Fibroblast of mammary gland (primary cell): Measurements from ENCODE around the gene RHBG.

Experiments
- DNase-seq: peaks from one replicate; pipeline ENCODE4 v3.0.0-alpha.2; 2010; ENCODE audit warnings: low read depth
- H3K4me3 ChIP-seq: 2 replicates; pipeline ENCODE4 v1.5.1; 2011; ENCODE audit warnings: low read depth, mild to moderate bottlenecking, low read length, moderate library complexity; ENCODE audit not compliant: control insufficient read depth
- TF ChIP-seq, protein P1 (sequence below): conservative IDR thresholded peaks from 2 replicates; pipeline ENCODE4 v1.5.1; 2011; ENCODE audit warnings: low read depth, low read length, inconsistent platforms; ENCODE audit not compliant: control insufficient read depth, insufficient read depth

Gene RHBG

DNA sequence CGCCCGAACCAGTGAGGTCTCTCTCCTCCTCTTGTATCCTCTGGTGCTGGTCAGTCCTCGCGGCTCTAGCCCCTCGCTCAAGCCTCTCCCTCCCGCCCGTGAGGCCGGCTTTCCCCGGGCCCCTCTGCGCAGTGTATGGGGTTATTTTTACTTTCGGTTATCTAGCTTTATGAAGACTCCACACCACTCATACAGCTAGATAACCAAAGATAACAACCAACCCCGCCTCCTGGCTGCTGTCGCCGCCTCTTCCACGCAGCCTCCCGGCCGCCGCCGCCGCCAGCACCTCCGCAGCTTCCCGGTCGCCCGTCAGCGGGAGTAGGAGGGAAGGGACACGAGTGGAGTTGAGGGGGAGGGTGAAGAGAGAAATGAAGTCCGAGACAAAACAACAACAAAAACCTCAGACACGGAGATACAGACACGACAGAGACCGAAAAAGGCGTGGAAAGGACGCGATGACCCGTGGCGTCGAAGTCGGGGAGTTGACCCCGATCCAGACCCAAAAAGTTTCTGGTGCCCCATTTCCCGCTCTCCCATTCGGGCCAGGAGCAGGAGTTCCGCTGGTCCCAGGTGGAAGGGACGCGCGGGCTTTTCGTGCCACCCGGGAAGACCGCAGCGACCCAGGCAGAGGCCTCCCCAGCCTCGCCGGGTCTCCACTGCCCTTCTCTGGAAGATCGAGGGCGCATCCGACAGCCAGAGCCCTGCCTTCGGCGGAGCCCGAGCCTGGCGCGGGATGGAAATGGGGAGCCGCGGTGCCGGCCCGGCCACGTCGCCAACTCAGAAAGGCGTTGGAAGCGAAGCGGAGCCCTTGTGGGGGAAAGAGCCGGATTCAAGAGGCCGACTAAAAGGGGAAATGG, 51.4 kb downstream of the RHBG start:
- no peak for DNase-seq
- TF ChIP-seq, protein P1, sequence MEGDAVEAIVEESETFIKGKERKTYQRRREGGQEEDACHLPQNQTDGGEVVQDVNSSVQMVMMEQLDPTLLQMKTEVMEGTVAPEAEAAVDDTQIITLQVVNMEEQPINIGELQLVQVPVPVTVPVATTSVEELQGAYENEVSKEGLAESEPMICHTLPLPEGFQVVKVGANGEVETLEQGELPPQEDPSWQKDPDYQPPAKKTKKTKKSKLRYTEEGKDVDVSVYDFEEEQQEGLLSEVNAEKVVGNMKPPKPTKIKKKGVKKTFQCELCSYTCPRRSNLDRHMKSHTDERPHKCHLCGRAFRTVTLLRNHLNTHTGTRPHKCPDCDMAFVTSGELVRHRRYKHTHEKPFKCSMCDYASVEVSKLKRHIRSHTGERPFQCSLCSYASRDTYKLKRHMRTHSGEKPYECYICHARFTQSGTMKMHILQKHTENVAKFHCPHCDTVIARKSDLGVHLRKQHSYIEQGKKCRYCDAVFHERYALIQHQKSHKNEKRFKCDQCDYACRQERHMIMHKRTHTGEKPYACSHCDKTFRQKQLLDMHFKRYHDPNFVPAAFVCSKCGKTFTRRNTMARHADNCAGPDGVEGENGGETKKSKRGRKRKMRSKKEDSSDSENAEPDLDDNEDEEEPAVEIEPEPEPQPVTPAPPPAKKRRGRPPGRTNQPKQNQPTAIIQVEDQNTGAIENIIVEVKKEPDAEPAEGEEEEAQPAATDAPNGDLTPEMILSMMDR = no peak
- H3K4me3 ChIP-seq = no peak overlapping the region

DNA sequence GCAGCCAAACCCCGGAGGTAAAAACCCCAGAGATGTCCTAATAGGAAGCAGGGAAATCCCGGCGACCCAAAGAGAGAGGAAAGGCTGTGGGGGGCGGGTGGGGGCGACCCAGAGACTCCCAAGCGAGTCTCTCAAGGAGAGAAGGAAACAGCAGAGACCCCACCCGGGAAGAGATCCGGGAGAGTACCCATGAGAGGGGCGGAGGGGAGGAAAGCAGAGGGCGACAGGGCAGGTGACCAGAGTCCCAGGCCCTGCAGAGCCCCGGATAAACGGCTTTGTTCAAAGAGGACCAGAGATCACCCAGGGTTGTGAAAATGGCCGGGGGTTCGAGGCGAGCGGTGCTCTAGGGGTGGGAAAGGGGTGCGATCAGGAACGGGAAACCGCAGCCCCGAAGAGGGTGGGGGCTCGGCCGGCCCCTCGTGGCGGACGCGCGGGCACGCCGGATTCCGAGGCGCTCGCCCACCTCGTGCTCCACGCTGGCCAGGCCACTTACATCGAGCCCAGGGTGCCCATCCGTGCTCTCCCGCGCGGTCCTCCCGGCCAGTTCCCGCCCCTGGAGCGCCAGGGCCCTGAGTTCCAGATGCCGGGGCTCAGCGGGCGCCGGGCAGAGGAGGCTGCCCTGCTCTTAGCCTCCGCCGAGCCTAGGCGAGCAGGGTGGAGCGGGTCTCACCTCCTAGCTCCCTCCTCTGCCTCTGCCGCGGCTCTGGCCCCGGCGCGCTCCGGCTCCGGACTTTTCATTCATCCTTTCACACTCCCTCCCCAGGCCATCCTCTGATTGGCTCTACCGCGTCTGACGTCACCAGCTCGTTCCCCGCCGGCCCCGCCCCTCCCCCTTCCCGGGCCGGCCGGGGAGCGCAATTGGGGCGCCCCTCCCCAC, 52.3 kb downstream of the RHBG start:
- peak; percentile 64 for DNase-seq
- no peak overlapping the region for H3K4me3 ChIP-seq
- TF ChIP-seq, protein P1 = no peak

DNA sequence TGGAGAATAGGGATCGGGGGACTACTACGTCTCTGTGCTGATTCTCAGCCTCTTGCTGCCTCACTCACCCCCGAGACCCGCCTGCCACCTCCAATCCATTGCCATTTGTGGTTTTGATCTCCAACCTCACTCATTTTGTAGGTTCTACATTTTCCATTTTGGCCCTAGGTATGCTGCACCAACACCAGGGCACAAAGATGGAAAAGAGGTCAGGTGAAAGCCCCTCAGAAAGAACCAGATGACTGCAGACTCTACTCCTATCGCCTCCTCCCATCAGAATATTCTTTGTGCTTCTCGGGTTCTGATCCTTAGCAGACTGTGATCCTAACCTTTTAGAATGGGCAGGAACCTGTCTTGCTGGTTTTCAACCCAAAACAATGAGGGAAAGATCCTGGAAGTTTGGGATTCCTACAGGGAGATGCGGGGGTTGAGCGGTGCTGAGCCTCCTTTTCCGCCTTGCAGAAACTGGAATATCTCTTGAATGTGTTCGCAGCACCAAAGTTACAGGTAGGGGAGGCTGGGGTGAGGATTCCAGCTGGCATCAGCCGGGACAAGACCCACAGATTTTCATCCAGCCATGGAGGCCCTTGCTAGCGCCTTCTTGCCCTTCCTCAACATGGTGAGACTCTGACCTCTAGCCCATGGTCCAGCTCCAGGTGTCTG, 53.1 kb downstream of the RHBG start:
- DNase-seq = no peak
- TF ChIP-seq, protein P1 = no peak
- H3K4me3 ChIP-seq = no peak overlapping the region

DNA sequence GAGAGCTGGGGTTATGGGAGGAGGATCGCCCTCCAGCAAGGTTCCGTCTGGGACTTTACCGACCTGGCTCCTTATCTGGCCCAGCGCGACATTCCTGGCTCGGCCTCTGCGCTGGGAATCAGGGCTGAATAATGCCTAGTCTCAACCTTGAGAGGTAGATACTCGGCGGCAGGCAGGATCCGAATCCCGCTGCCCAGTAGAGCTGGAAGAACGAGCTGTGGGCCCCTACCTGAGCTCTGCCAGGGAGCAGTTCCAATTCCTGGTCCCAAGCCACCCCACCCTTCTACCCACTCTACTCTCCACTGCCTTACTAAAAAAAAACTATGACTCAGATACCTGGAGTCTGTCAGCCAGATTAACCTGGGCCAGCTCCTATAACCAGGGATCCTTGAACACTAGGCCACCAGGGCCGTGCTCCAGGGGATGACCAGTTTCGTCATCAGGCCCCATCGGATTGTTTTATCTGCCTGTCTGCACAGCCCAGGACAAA, 53.6 kb downstream of the RHBG start:
- DNase-seq = no peak
- no peak overlapping the region for H3K4me3 ChIP-seq
- TF ChIP-seq, protein P1 = no peak

DNA sequence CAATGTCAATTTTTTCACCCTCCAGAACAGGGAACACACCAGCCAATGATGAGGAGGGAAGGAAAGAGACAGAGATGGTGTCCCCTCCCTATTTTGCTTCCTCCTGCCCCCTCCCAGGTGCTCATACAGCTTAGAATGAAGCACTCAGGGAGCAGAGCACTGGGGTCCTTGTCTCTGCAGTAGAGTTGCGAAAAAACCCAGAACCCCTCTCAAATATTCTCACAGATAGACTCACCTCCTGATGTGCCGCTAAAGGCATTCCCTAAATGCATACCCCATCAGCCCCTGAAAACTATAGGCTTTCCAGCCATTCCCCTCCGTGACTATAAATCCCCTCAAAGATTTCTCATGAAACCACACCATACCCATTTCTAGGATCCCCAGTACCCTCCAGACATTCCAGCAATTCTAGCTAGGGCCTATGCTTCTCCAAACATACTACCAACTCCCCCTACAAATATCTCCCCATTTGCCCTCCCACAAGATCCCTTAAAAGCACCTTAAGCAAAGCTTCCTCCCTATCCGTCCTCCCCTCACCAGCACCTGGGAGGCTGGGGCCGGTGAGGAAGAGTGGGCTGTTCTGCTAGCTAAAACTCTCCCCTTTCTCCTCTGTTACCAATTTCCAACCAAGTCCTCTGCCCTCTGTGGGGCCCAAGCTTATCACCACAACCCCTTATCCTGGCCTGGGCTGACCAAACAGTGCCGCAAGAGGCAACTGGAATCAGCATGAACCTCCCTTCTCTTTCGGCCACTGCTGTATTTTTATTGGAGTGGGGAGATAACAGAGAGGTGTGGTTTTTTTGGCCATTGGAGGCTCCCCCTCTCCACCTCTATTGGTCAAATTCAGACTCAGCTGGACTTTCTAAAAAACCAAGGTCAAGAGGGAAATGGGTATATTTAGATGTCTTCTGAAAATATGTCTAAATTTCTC, 54.7 kb downstream of the RHBG start:
- DNase-seq = no peak
- no peak overlapping the region for H3K4me3 ChIP-seq
- TF ChIP-seq, protein P1 = no peak
